NOMO-1 (cell line): Measurements from ENCODE around the gene FBXL14.

Experiments used
- DNase-seq, 2 experiments: peaks; one replicate each; lab custom pipeline; 2025; ENCODE audit not compliant: unreplicated experiment in 2 of 2; lab: John Stamatoyannopoulos, UW

FBXL14 gene

GRCh38 chr12:1517734-1518525, 76.5 kb downstream of the FBXL14 start:
- DNase-seq: no peak

- DNase-seq: no peak
Observed at GRCh38 chr12:1517007-1517406, 77.4 kb downstream of the FBXL14 start.
